DND-41 (cell line): Measurements from ENCODE around the gene LPGAT1.

Experiments
- ATAC-seq: fragments of 200-7000 bp; cut with Tn5 transposase; 3 replicates; pipeline ENCODE4 v1.9.1; 2021; ENCODE audit warnings: low read depth; ENCODE audit not compliant: insufficient read depth
- DNase-seq: peaks from one replicate; pipeline ENCODE4 v3.0.0-alpha.2; 2020
- H2AFZ ChIP-seq: 2 replicates; pipeline ENCODE4 v1.6.0; 2012; ENCODE audit warnings: low read depth, low read length
- H3K27ac ChIP-seq: 2 replicates; pipeline ENCODE4 v1.5.1; 2012; ENCODE audit warnings: low read length, inconsistent platforms
- H3K27me3 ChIP-seq: fragments of 200-600 bp; sonication (generic); 2 replicates; pipeline ENCODE4 v1.6.0; 2012; ENCODE audit warnings: low read length, mild to moderate bottlenecking, inconsistent platforms; ENCODE audit not compliant: insufficient read depth, poor library complexity
- H3K36me3 ChIP-seq: 2 replicates; pipeline ENCODE4 v1.5.1; 2012; ENCODE audit warnings: low read length, inconsistent platforms; ENCODE audit not compliant: insufficient read depth
- H3K4me1 ChIP-seq: 2 replicates; pipeline ENCODE4 v1.5.1; 2012; ENCODE audit warnings: mild to moderate bottlenecking, low read length; ENCODE audit not compliant: insufficient read depth
- H3K4me2 ChIP-seq: 2 replicates; pipeline ENCODE4 v1.6.0; 2012; ENCODE audit warnings: mild to moderate bottlenecking, moderate library complexity, low read length, inconsistent platforms; ENCODE audit not compliant: insufficient read depth
- H3K4me3 ChIP-seq, 2 experiments: fragments of 200-600 bp in 1 of 2; shearing (Covaris generic) in 1 of 2; 2 replicates each; pipeline ENCODE4 v1.5.1; 2012 to 2016; ENCODE audit warnings: inconsistent platforms in 2 of 2, low read length in 2 of 2, mild to moderate bottlenecking in 2 of 2, low read depth in 1 of 2, moderate library complexity in 1 of 2
- H3K79me2 ChIP-seq: 2 replicates; pipeline ENCODE4 v1.6.0; 2012; ENCODE audit warnings: low read length, inconsistent platforms; ENCODE audit not compliant: insufficient read depth
- H3K9ac ChIP-seq: 2 replicates; pipeline ENCODE4 v1.6.0; 2012; ENCODE audit warnings: low read depth, mild to moderate bottlenecking, inconsistent platforms, low read length, moderate library complexity
- H3K9me3 ChIP-seq: 2 replicates; pipeline ENCODE4 v1.5.1; 2012; ENCODE audit warnings: low read length, moderate library complexity, mild to moderate bottlenecking, inconsistent platforms; ENCODE audit not compliant: insufficient read depth, severe bottlenecking
- H4K20me1 ChIP-seq: 2 replicates; pipeline ENCODE4 v1.6.0; 2012; ENCODE audit warnings: low read length; ENCODE audit not compliant: insufficient read depth
- EZH2 ChIP-seq: IDR thresholded peaks from 3 replicates; pipeline ENCODE4 v1.6.1; 2012; ENCODE audit warnings: borderline replicate concordance, low read depth, mild to moderate bottlenecking, moderate library complexity, low read length, inconsistent platforms; ENCODE audit not compliant: severe bottlenecking
- TF ChIP-seq, protein P1 (sequence below): IDR thresholded peaks from 2 replicates; pipeline ENCODE4 v1.5.1; 2012; ENCODE audit warnings: borderline replicate concordance, low read length, moderate library complexity, mild to moderate bottlenecking; ENCODE audit not compliant: poor library complexity, severe bottlenecking; ENCODE audit errors: extremely low read depth

Gene LPGAT1

DNA sequence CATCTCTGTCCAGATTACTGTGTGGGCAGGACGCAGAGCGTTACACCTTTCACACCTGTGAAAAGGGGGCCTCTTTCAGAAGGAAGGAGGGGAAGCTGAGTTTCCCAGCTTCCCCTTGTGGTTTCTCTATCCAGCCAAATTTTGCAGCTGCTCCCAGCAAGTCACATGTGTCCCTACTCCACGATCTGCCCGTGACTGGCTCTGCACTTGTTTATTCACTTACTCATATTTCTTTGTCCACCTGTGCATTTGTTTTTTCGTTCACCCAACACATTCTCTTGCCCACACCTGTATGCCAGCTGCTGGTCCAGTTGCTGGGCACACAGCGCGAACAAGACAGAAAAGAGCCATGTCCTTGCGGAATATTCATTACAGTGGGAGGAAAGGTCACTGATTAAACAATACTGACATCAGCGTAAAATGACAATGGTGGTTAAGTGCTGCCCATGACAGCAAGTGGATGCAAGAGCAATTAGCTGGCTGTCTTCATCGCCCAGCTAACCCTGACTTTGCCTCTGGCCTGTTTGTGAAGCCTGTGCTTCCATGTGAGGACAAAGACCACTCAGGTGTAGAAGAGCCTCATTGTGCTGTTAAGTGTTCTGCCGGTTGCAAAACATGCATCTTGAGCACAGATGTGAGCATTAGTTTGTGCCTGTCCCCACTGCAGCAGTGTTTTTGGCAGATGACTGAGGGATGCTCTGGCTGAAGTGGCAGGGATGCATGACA, 126.6 kb downstream of the LPGAT1 start:
- H3K9ac ChIP-seq = no peak overlapping the region
- H3K79me2 ChIP-seq = no peaks in the 10 kb centered on the region
- no peaks in the 10 kb centered on the region for H3K4me1 ChIP-seq
- no peak for ATAC-seq
- no peaks in the 10 kb centered on the region for H4K20me1 ChIP-seq
- TF ChIP-seq, protein P1, sequence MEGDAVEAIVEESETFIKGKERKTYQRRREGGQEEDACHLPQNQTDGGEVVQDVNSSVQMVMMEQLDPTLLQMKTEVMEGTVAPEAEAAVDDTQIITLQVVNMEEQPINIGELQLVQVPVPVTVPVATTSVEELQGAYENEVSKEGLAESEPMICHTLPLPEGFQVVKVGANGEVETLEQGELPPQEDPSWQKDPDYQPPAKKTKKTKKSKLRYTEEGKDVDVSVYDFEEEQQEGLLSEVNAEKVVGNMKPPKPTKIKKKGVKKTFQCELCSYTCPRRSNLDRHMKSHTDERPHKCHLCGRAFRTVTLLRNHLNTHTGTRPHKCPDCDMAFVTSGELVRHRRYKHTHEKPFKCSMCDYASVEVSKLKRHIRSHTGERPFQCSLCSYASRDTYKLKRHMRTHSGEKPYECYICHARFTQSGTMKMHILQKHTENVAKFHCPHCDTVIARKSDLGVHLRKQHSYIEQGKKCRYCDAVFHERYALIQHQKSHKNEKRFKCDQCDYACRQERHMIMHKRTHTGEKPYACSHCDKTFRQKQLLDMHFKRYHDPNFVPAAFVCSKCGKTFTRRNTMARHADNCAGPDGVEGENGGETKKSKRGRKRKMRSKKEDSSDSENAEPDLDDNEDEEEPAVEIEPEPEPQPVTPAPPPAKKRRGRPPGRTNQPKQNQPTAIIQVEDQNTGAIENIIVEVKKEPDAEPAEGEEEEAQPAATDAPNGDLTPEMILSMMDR = no peak
- no peak for TF ChIP-seq EZH2
- no peak overlapping the region for H3K4me3 ChIP-seq
- DNase-seq = no peak
- no peaks in the 10 kb centered on the region for H3K9me3 ChIP-seq
- H3K4me2 ChIP-seq = no peak overlapping the region
- H3K27me3 ChIP-seq = peaks cover 4% of the 10 kb centered on the region
- H2AFZ ChIP-seq = no peak overlapping the region
- H3K27ac ChIP-seq = no peak overlapping the region
- no peaks in the 10 kb centered on the region for H3K36me3 ChIP-seq

DNA sequence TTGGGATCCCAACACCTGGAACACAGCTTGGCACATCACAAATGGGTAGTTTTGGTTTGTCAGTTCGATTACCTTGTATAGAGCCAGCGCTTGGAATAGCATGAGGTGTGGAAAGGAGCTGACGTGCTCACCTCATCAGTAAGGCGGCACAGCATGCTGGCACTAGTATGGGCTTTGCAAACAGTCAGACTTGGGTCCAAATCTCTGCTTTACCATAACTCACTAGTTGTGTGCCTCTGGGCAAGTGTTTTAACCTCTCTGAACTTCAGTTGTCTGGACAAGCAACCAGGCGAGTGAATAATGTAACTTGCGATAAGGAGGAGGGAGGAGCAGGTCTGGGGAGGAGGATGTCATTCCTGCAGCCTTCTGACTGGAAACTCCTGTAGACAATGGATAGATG, 128.8 kb downstream of the LPGAT1 start:
- Histone ChIP-seq H3K9me3 (no peaks in the 10 kb centered on the region), H3K4me1 (peaks cover 9% of the 10 kb centered on the region), H3K4me2 (no peak overlapping the region), H3K27ac (no peak overlapping the region), H4K20me1 (no peaks in the 10 kb centered on the region), H3K36me3 (no peaks in the 10 kb centered on the region), H3K79me2 (no peaks in the 10 kb centered on the region), H3K27me3 (peaks cover 4% of the 10 kb centered on the region), H3K9ac (no peak overlapping the region), H3K4me3 (no peak overlapping the region), H2AFZ (no peak overlapping the region)
- ATAC-seq (no peak), DNase-seq (no peak)
- TF ChIP-seq, protein P1 = no peak
- no peak for TF ChIP-seq EZH2

DNA sequence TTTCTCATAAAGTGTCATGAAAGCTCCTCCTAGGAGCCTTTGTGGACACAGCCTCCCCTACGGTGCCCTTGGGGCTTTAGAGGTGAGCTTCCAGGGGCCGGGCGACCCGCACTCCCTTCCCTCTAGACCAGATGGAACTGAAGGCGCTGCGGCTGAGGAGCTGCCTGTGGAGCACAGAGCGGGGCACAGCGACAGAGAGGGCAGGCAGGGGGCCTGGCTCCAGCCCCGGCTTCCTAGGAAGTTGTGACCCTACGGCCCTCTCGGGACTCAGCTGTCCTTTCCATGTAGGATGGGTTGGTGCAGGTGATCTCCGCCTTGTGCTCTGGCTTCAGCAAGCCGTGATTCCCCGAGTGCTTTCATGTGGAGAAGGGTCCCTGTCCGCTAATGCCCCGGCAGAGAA, 131.5 kb downstream of the LPGAT1 start:
- Histone ChIP-seq H3K4me1 (peaks cover 9% of the 10 kb centered on the region), H3K9ac (no peak overlapping the region)

More for the DNA sequence above, 131.5 kb downstream of the LPGAT1 start:
- H3K4me2 ChIP-seq = no peak overlapping the region
- DNase-seq = no peak
- H2AFZ ChIP-seq = no peak overlapping the region
- no peaks in the 10 kb centered on the region for H3K79me2 ChIP-seq
- TF ChIP-seq EZH2 = no peak
- TF ChIP-seq, protein P1 = no peak
- no peaks in the 10 kb centered on the region for H4K20me1 ChIP-seq
- no peak for ATAC-seq
- peaks cover 4% of the 10 kb centered on the region for H3K27me3 ChIP-seq
- no peaks in the 10 kb centered on the region for H3K36me3 ChIP-seq
- H3K9me3 ChIP-seq = no peaks in the 10 kb centered on the region
- H3K27ac ChIP-seq = no peak overlapping the region
- H3K4me3 ChIP-seq = no peak overlapping the region
